CD4-positive, alpha-beta memory T cell (primary cell): Measurements from ENCODE around the gene CHRNB4. TPM values are rescaled to one million over a fixed set of nuclear protein-coding genes. Genes with fewer than 3 reads are reported as not detected.
A peak's percentile ranks its signal among the peaks of the same experiment; 100 is the strongest.

Experiments used
- CTCF ChIA-PET: fragments of 350-600 bp; sonication (Branson Sonifier 250); formaldehyde crosslinking; loops from one replicate; lab custom pipeline; 2021; ENCODE audit warnings: inconsistent platforms; ENCODE audit not compliant: partially characterized antibody; lab: Charles Lee
- POLR2A ChIA-PET: fragments of 350-600 bp; sonication (Branson Sonifier 250); formaldehyde crosslinking; loops from one replicate; lab custom pipeline; 2021; ENCODE audit not compliant: partially characterized antibody; lab: Charles Lee
- DNase-seq, 5 donors: peaks; one replicate each; pipeline versions ENCODE4 v3.0.0 to v3.0.0-alpha.2; 2020 to 2022; ENCODE audit warnings: mixed read lengths in 1 of 5
- H3K27ac ChIP-seq: one replicate; pipeline ENCODE4 v1.7.0; 2013; ENCODE audit warnings: low read depth, low read length
- H3K27me3 ChIP-seq: 2 replicates; pipeline ENCODE4 v1.7.0; 2013; ENCODE audit warnings: mild to moderate bottlenecking, low read length, moderate library complexity; ENCODE audit not compliant: insufficient read depth
- H3K36me3 ChIP-seq: 2 replicates; pipeline ENCODE4 v1.7.0; 2013; ENCODE audit warnings: mild to moderate bottlenecking, low read length, moderate library complexity; ENCODE audit not compliant: insufficient read depth
- H3K4me1 ChIP-seq: 2 replicates; pipeline ENCODE4 v1.7.0; 2013; ENCODE audit warnings: mild to moderate bottlenecking, low read length, moderate library complexity; ENCODE audit not compliant: insufficient read depth
- H3K4me3 ChIP-seq, 2 donors: one replicate each; pipeline ENCODE4 v1.7.0; 2013; ENCODE audit warnings: low read length in 2 of 2, mild to moderate bottlenecking in 1 of 2
- H3K9me3 ChIP-seq, 2 donors: one replicate each; pipeline ENCODE4 v1.7.0; 2013; ENCODE audit warnings: low read length in 2 of 2, control low read depth in 1 of 2; ENCODE audit not compliant: control insufficient read depth in 1 of 2
- H3K27ac Mint-ChIP-seq, 7 donors: one replicate each; pipeline ENCODE4 v1.8.0; 2020 to 2021; ENCODE audit warnings: mixed read lengths in 7 of 7, mild to moderate bottlenecking in 6 of 7, inconsistent platforms in 3 of 7, moderate library complexity in 3 of 7
- H3K27me3 Mint-ChIP-seq, 2 donors: one replicate each; pipeline ENCODE4 v1.8.0; 2020 to 2021; ENCODE audit warnings: mixed read lengths in 2 of 2
- H3K36me3 Mint-ChIP-seq, 2 donors: one replicate each; pipeline ENCODE4 v1.8.0; 2020 to 2021; ENCODE audit warnings: mixed read lengths in 2 of 2, inconsistent platforms in 1 of 2, mild to moderate bottlenecking in 1 of 2
- H3K4me1 Mint-ChIP-seq, 4 donors: one replicate each; pipeline ENCODE4 v1.8.0; 2020 to 2021; ENCODE audit warnings: mixed read lengths in 4 of 4, mild to moderate bottlenecking in 1 of 4
- H3K4me3 Mint-ChIP-seq, 8 donors: one replicate each; pipeline ENCODE4 v1.8.0; 2020 to 2021; ENCODE audit warnings: mixed read lengths in 8 of 8, mild to moderate bottlenecking in 7 of 8, moderate library complexity in 6 of 8, inconsistent platforms in 3 of 8
- H3K9me3 Mint-ChIP-seq, 8 donors: one replicate each; pipeline ENCODE4 v1.8.0; 2020 to 2021; ENCODE audit warnings: mixed read lengths in 8 of 8, mild to moderate bottlenecking in 5 of 8, inconsistent platforms in 3 of 8, moderate library complexity in 1 of 8
- intact Hi-C: fragments of 100-400 bp; cut with micrococcal nuclease; formaldehyde crosslinking; loops from one replicate; pipeline ENCODE4 v1.15.1; 2023
- polyA plus RNA-seq, 2 donors: library from polyadenylated mRNA; unstranded; fragments of 300-500 nt; fragmentation: Illumina TruSeq; gene quantifications; one replicate each; pipeline ENCODE4 v1.2.3, GENCODE V29; 2021
- total RNA-seq, 2 experiments: library from RNA; stranded (reverse); gene quantifications; one replicate each; pipeline ENCODE4 v1.2.3, GENCODE V29; 2021

The CHRNB4 gene
- total and polyA plus RNA-seq, 4 experiments from 2014 or later, result not detected

DNA sequence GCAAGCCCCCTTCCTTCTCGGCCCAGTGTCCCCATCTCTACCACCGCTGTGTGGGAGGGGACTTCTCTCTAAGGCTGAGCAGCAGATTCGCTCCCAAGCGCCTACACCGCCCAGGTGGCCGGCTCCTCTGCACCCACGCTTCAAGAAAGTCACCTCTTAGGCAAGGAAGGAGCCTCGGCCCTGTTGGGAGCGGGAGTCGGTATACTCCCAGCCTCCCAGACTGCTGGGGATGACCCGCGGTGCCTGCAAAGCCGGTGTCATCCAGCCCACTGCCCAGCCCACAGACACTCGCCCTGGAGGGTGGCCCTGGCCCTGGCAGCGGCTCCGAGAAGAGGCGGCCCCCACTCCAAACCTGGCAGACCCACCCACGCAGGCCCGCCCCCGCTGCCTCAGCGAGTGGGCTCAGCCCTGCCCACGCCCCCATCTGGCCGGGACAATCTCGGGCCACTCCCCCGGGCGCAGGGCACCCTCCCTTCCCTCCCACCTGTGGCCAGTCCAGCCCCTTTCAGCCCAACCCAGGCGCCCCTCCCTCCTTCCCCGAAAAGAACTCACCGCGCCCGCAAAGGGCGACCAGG lies 396 bp downstream of the CHRNB4 start:
- H3K4me3 ChIP-seq, result no peak overlapping the region
- CTCF ChIA-PET, result interaction anchor here (2.9 kb wide), 1 partner anchor 69 kb away, joined by 18 read pairs; no protein-coding TSS in a partner anchor
- Mint-ChIP-seq H3K9me3 (no peaks in the 10 kb centered on the region), H3K4me1 (peaks cover 2 to 10% (median 6%) of the 10 kb centered on the region in 4 donors), H3K27me3 (peaks cover 6 to 19% of the 10 kb centered on the region in 2 donors), H3K27ac (no peak overlapping the region), H3K4me3 (peak overlapping the region in 6 of 8 donors; percentile 17 to 67 (median 42)), H3K36me3 (no peaks in the 10 kb centered on the region)
- H3K36me3 ChIP-seq, result no peaks in the 10 kb centered on the region
- no peaks in the 10 kb centered on the region for H3K27me3 ChIP-seq
- no peak overlapping the region for H3K27ac ChIP-seq
- POLR2A ChIA-PET, result no interaction called here
- no peaks in the 10 kb centered on the region for H3K9me3 ChIP-seq
- H3K4me1 ChIP-seq, result peaks cover 4% of the 10 kb centered on the region
- DNase-seq, result no peak
- intact Hi-C loops, result no loop called here

DNA sequence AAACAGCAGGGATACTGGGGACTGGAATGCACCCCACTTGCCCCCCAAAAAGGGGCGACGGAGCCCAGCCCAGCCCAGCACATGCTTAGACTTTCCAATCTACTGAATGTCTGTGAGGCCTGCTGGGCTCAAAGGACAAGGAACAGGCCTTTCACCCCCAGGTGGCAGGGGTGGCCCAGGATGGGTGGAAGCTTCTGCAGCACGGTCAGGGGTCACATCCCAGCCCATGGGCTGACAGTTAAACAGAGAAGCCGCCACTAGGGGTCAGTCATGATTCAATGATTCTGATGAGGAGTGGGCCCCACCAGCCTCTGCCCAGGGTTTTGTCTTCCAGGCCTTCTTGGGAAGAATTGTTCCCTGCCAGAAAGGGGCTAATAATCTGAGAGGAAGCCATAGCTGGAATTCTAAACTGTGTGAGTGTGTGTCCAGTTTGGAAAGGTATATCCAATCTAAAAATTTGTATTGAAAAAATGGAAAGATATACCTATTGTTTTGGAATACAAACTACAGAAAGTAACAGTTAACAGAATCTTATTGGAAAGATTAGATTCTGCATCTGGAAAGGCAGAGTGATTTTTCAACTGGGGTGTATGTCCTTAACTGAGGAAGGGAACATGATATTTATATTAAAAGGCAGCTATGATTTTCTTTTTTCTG lies 2.2 kb downstream of the CHRNB4 start:
- intact Hi-C loops, result no loop called here
- no peaks in the 10 kb centered on the region for H3K36me3 Mint-ChIP-seq
- H3K9me3 ChIP-seq, result no peaks in the 10 kb centered on the region
- H3K4me3 Mint-ChIP-seq, result peak overlapping the region in 1 of 8 donors; percentile 35
- H3K4me3 ChIP-seq, result no peak overlapping the region
- peaks cover 0 to 3% (median 0%) of the 10 kb centered on the region in 8 donors for H3K9me3 Mint-ChIP-seq
- POLR2A ChIA-PET, result no interaction called here
- H3K36me3 ChIP-seq, result no peaks in the 10 kb centered on the region
- H3K4me1 ChIP-seq, result peaks cover 4% of the 10 kb centered on the region
- H3K27me3 ChIP-seq, result no peaks in the 10 kb centered on the region
- peak in 4 of 5 donors; percentile 12 to 27 (median 13) for DNase-seq
- peaks cover 2 to 10% (median 6%) of the 10 kb centered on the region in 4 donors for H3K4me1 Mint-ChIP-seq
- H3K27me3 Mint-ChIP-seq, result peaks cover 6 to 19% of the 10 kb centered on the region in 2 donors
- H3K27ac ChIP-seq, result no peak overlapping the region
- CTCF ChIA-PET, result interaction anchor here (1.1 to 2.9 kb wide), 4 partner anchors 16 to 546 kb away, joined by 3 to 18 read pairs (median 4); partner anchors contain the start of gene CHRNA5
- H3K27ac Mint-ChIP-seq, result no peak overlapping the region

DNA sequence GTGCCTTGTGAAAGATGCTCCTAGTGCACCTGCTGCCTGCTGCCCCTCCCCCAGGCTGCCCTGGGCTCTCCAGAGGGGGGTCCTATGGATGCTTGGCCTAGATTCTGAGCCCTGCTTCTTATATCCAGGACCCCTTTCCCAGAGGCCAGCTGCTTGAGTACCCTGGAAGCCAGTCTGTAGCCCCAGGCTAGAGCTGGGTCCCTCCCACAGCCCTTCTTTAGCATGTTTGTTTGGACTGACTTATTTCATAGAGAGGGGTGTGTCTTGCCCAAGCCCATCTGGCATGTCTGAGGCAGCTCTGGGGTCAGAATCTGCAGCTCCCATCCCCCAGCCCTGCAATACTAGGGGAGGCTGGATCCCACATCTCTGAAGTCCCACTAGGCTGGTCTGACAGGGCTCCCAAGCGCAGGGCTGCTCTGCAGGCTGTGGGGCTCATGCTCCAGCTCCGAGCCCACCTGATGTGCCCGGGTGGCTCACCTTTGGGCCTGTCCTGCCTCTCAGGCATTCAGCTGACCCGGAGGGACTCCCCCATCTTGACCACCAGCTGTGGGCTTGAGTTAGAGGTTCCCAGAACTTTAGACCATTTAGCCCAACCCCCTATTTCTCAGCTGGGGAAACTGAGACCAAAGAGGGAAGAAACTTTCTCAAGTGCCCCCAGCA lies 3.1 kb downstream of the CHRNB4 start:
- ChIA-PET CTCF (interaction anchor here (1.1 to 2.9 kb wide), 3 partner anchors 16 to 547 kb away, joined by 3 to 18 read pairs (median 6); no protein-coding TSS in a partner anchor), POLR2A (no interaction called here)
- no peak for DNase-seq
- Histone ChIP-seq H3K27me3 (no peaks in the 10 kb centered on the region), H3K9me3 (no peaks in the 10 kb centered on the region), H3K4me1 (peaks cover 4% of the 10 kb centered on the region), H3K4me3 (no peak overlapping the region), H3K36me3 (no peaks in the 10 kb centered on the region), H3K27ac (no peak overlapping the region)
- intact Hi-C loops, result no loop called here
- no peak overlapping the region for H3K4me3 Mint-ChIP-seq
- peaks cover 2 to 10% (median 6%) of the 10 kb centered on the region in 4 donors for H3K4me1 Mint-ChIP-seq
- H3K27me3 Mint-ChIP-seq, result peaks cover 6 to 26% of the 10 kb centered on the region in 2 donors
- no peak overlapping the region for H3K27ac Mint-ChIP-seq
- no peaks in the 10 kb centered on the region for H3K36me3 Mint-ChIP-seq
- peaks cover 0 to 12% (median 7%) of the 10 kb centered on the region in 8 donors for H3K9me3 Mint-ChIP-seq

DNA sequence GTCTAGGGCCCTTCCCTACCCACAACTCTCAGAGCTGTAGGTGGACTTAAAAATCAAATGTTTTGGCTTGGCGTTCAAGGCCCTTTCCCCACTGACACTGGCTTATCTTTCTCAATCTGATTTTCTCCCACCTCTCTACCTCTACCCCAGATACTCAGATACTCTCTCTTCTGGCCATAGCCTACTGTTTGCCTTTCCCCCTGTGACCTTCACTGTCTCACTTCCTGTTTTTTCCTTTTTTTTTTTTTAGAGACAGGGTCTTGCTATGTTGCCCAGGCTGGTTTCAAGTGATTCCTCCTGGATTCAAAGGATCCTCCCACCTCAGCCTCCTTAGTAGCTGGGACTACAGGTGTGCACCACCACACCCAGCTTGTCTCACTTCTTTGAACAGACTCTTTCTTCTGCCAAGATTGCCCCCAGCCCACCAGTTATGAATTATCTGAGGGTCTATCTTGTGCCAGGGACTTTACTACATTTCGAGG lies 4.6 kb downstream of the CHRNB4 start:
- CTCF ChIA-PET, result no interaction called here
- no peak overlapping the region for H3K4me3 Mint-ChIP-seq
- Histone ChIP-seq H3K4me1 (peaks cover 4% of the 10 kb centered on the region), H3K27me3 (no peaks in the 10 kb centered on the region), H3K27ac (no peak overlapping the region), H3K9me3 (no peaks in the 10 kb centered on the region), H3K4me3 (no peak overlapping the region), H3K36me3 (no peaks in the 10 kb centered on the region)
- H3K27ac Mint-ChIP-seq, result peak overlapping the region in 1 of 7 donors; percentile 35
- peaks cover 0 to 3% (median 2%) of the 10 kb centered on the region in 4 donors for H3K4me1 Mint-ChIP-seq
- DNase-seq, result no peak
- no peaks in the 10 kb centered on the region for H3K36me3 Mint-ChIP-seq
- intact Hi-C loops, result no loop called here
- POLR2A ChIA-PET, result no interaction called here
- H3K27me3 Mint-ChIP-seq, result peaks cover 4 to 27% of the 10 kb centered on the region in 2 donors
- H3K9me3 Mint-ChIP-seq, result peaks cover 0 to 13% (median 8%) of the 10 kb centered on the region in 8 donors

DNA sequence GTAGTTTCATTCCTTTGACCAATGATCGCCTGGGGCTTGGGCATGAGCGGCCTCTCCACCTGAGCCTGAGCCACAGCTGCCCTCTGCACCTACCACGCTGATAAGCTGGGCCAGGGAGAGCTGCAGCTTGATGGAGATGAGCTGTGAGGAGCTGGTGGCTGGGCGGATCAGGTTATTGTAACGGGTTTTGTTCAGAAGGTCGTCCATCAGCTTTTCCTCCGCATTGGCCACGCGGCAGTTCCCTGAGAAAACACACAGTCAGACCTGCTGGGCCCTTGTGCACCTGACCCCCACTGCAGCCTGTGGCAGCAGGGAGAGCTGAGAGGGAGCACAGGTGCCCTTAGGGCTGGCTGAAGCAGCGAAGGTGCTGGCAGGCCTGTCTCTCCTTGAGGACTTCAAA lies 5.7 kb downstream of the CHRNB4 start:
- Histone ChIP-seq H3K36me3 (no peaks in the 10 kb centered on the region), H3K27ac (no peak overlapping the region), H3K27me3 (no peaks in the 10 kb centered on the region), H3K4me3 (no peak overlapping the region), H3K4me1 (peaks cover under 1% of the 10 kb centered on the region), H3K9me3 (no peaks in the 10 kb centered on the region)
- ChIA-PET POLR2A (no interaction called here), CTCF (interaction anchor here (1.2 kb wide), 1 partner anchor 549 kb away, joined by 3 read pairs; no protein-coding TSS in a partner anchor)
- no peaks in the 10 kb centered on the region for H3K36me3 Mint-ChIP-seq
- no peak for DNase-seq
- intact Hi-C loops, result no loop called here
- H3K27me3 Mint-ChIP-seq, result peaks cover 2 to 26% of the 10 kb centered on the region in 2 donors
- H3K27ac Mint-ChIP-seq, result no peak overlapping the region
- H3K9me3 Mint-ChIP-seq, result peaks cover 0 to 13% (median 8%) of the 10 kb centered on the region in 8 donors
- no peaks in the 10 kb centered on the region for H3K4me1 Mint-ChIP-seq
- no peak overlapping the region for H3K4me3 Mint-ChIP-seq

DNA sequence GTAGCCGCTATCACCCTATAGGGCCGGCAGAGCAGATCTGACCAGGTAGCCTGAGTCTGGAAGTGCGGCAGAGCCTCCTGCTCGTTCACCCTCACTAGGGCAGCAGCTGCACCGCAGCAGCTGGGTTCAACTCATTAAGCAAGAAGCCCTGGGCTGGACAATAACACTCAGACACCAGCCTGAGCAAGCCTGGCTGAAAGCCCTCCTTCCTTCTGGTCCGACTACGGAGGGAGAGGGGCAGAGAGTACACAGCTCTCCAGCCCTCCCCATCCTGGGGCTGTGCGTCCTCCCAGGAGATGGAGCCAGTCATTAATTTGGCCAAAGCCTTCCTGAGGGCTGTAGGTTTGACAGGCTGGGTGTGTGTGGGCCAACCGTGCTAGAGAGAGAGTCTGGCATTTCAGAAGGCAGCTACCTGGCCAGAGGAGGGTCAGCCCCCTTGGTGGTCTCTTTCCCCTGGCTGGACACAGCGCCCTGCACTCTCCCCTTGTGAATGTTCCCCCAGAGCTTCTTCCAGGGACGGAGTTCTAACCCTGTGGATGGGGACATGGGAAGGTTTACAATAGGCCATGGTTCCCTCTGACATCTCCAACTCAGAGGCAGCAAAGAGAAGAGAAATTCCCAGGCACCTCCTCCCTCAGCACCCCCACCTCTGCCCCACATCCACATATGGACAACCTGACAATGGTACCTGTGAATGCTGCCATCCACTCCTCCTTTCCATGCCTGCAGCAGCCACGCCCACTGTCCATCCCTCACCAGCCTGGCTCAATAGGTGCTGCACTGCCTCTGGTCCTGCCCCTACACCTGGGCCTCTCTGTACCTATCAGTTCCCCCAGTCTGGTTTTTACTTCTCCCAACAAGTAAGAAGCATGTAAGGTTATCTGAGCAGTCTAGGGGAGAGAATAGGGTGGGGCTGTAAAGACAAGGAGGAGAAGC lies 6.5 kb downstream of the CHRNB4 start:
- H3K36me3 ChIP-seq, result no peaks in the 10 kb centered on the region
- H3K27me3 Mint-ChIP-seq, result peaks cover 0 to 30% of the 10 kb centered on the region in 2 donors
- H3K4me3 Mint-ChIP-seq, result no peak overlapping the region
- POLR2A ChIA-PET, result interaction anchor here (1.0 kb wide), 1 partner anchor 10 kb away, joined by 3 read pairs; no protein-coding TSS in a partner anchor
- H3K9me3 ChIP-seq, result no peaks in the 10 kb centered on the region
- no peaks in the 10 kb centered on the region for H3K4me1 ChIP-seq
- intact Hi-C loops, result no loop called here
- DNase-seq, result no peak
- CTCF ChIA-PET, result interaction anchor here (1.2 kb wide), 1 partner anchor 550 kb away, joined by 3 read pairs; no protein-coding TSS in a partner anchor
- no peaks in the 10 kb centered on the region for H3K36me3 Mint-ChIP-seq
- H3K9me3 Mint-ChIP-seq, result peaks cover 0 to 13% (median 8%) of the 10 kb centered on the region in 8 donors
- no peaks in the 10 kb centered on the region for H3K27me3 ChIP-seq
- no peaks in the 10 kb centered on the region for H3K4me1 Mint-ChIP-seq
- no peak overlapping the region for H3K27ac ChIP-seq
- H3K27ac Mint-ChIP-seq, result no peak overlapping the region
- no peak overlapping the region for H3K4me3 ChIP-seq
